ENCODE results near the gene CPXM1. TPM values are rescaled to one million over a fixed set of nuclear protein-coding genes. Genes with fewer than 3 reads are reported as not detected.
A peak's percentile ranks its signal among the peaks of the same experiment; 100 is the strongest.

Gene CPXM1
- polyA plus RNA-seq, 1 donor (not counting 4 experiments of a cell fraction or from before 2014, with no cell fraction given), result not detected

DNA sequence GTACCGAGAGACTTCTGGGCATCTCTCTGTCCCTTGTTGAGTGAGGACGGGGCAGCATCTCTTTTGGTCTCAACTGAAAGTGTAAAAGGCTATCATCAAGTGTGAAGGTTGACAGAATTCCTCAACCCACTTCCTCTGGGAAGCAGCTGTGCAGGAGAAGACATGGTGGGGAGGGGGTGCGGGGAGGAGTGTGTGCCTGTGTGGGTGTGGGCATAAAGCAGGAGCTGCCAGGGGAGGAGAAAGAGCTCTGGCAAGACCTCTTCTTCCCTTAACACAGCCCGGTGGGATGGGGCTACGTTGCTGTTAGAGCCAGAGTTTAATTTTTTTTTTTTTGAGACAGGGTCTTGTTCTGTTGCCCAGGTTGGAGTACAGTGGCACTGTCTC is 31.8 kb downstream of the CPXM1 start:
- Histone ChIP-seq H3K27ac (ENCODE audit: control insufficient read depth, insufficient read depth, low read length) (no peak overlapping the region), H3K4me2 (ENCODE audit: control insufficient read depth, extremely low read depth, insufficient read depth, low read depth, low read length) (no peak overlapping the region), H3K79me2 (ENCODE audit: control insufficient read depth, insufficient read depth, low read length) (no peaks in the 10 kb centered on the region), H3K9me1 (ENCODE audit: control insufficient read depth, extremely low read depth, insufficient read depth, low read length) (no peaks in the 10 kb centered on the region), H4K20me1 (ENCODE audit: control insufficient read depth, extremely low read depth, insufficient read depth, low read length) (peaks cover 6% of the 10 kb centered on the region), H3K36me3 (ENCODE audit: control insufficient read depth in 2 of 2, extremely low read depth in 1 of 2, insufficient read depth in 2 of 2, low read length in 2 of 2) (no peaks in the 10 kb centered on the region), H3K4me1 (ENCODE audit: control insufficient read depth, extremely low read depth, insufficient read depth, low read length) (peaks cover 8% of the 10 kb centered on the region), H3K9ac (ENCODE audit: control insufficient read depth, extremely low read depth, insufficient read depth, low read length) (no peak overlapping the region), H3K27me3 (ENCODE audit: control insufficient read depth, extremely low read depth, insufficient read depth, low read length) (peaks cover 37% of the 10 kb centered on the region), H3K9me3 (ENCODE audit: control insufficient read depth, low read depth, low read length) (no peaks in the 10 kb centered on the region), H3K4me3 (ENCODE audit: control insufficient read depth in 2 of 3, extremely low read depth in 1 of 3, insufficient read depth in 2 of 3, low read depth in 1 of 3, low read length in 3 of 3) (no peak overlapping the region), H2AFZ (ENCODE audit: control insufficient read depth, low read length) (no peak overlapping the region)
- dilution Hi-C loops (cut with MboI; ENCODE audit: extremely low pct_ligation_motif_present, low sequenced_read_pairs), result no loop called here
- FAIRE-seq, result no peak
- no peak for TF ChIP-seq EZH2 (IDR thresholded peaks at IDR 0.05; ENCODE audit: low read length)
- DNase-seq (ENCODE audit: low read depth, low spot score), result no peak

DNA sequence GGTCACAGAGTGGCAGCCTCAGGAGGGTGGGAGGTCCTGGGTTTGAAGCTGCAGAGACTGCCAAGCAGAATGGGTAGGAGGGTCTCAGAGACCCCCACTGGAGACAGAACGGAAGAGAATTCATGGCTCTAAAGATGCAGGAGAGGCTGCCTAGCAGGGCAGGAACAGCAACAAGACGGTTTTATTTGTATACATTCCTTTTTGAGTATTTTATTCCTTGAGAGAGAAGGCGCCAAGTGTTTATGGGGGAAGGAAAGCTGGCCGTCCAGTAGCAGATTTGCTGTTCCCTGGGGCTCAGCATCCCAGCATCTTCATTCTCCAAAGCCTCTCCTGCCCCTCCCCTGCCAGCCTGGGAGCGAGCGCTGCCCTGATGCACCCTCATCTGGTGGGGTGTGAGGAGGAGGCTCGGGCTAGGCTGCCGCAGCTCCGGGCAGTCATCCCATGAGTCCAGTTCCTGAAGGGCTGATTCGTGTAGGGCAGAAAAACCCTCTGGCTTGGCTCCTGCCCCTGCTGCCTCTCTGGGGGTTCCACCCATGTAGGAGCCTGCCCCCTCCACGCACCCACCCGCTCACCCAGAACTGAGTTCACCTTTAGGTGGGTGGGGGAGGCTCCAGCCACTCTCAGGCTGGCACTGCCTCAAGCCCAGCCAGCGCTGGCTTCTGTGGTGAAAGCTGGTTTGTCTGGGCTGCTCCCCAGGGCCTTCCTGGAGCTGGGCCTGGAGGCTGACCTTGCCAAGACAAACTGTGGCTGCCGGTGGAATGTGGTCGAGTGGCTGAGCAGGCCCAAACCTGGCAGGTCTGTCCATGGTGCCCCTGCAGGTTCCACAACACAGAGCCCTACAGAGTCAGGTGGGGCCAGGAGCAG is 32.4 kb downstream of the CPXM1 start:
- no peak for DNase-seq (ENCODE audit: low read depth, low spot score)
- H3K4me2 ChIP-seq (ENCODE audit: control insufficient read depth, extremely low read depth, insufficient read depth, low read depth, low read length), result peak overlapping the region; percentile 19
- FAIRE-seq, result no peak
- no peak overlapping the region for H3K9ac ChIP-seq (ENCODE audit: control insufficient read depth, extremely low read depth, insufficient read depth, low read length)
- dilution Hi-C loops (cut with MboI; ENCODE audit: extremely low pct_ligation_motif_present, low sequenced_read_pairs), result no loop called here
- no peaks in the 10 kb centered on the region for H3K9me1 ChIP-seq (ENCODE audit: control insufficient read depth, extremely low read depth, insufficient read depth, low read length)
- H3K36me3 ChIP-seq (ENCODE audit: control insufficient read depth in 2 of 2, extremely low read depth in 1 of 2, insufficient read depth in 2 of 2, low read length in 2 of 2), result no peaks in the 10 kb centered on the region
- no peak overlapping the region for H3K4me3 ChIP-seq (ENCODE audit: control insufficient read depth in 2 of 3, extremely low read depth in 1 of 3, insufficient read depth in 2 of 3, low read depth in 1 of 3, low read length in 3 of 3)
- H3K9me3 ChIP-seq (ENCODE audit: control insufficient read depth, low read depth, low read length), result no peaks in the 10 kb centered on the region
- H3K79me2 ChIP-seq (ENCODE audit: control insufficient read depth, insufficient read depth, low read length), result no peaks in the 10 kb centered on the region
- peaks cover 42% of the 10 kb centered on the region for H3K27me3 ChIP-seq (ENCODE audit: control insufficient read depth, extremely low read depth, insufficient read depth, low read length)
- H3K27ac ChIP-seq (ENCODE audit: control insufficient read depth, insufficient read depth, low read length), result no peak overlapping the region
- H3K4me1 ChIP-seq (ENCODE audit: control insufficient read depth, extremely low read depth, insufficient read depth, low read length), result peaks cover 8% of the 10 kb centered on the region
- no peak for TF ChIP-seq EZH2 (IDR thresholded peaks at IDR 0.05; ENCODE audit: low read length)
- TF ChIP-seq, protein P1, sequence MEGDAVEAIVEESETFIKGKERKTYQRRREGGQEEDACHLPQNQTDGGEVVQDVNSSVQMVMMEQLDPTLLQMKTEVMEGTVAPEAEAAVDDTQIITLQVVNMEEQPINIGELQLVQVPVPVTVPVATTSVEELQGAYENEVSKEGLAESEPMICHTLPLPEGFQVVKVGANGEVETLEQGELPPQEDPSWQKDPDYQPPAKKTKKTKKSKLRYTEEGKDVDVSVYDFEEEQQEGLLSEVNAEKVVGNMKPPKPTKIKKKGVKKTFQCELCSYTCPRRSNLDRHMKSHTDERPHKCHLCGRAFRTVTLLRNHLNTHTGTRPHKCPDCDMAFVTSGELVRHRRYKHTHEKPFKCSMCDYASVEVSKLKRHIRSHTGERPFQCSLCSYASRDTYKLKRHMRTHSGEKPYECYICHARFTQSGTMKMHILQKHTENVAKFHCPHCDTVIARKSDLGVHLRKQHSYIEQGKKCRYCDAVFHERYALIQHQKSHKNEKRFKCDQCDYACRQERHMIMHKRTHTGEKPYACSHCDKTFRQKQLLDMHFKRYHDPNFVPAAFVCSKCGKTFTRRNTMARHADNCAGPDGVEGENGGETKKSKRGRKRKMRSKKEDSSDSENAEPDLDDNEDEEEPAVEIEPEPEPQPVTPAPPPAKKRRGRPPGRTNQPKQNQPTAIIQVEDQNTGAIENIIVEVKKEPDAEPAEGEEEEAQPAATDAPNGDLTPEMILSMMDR (optimal IDR thresholded peaks at IDR 0.05 in 1 of 3, IDR thresholded peaks at IDR 0.05 in 1 of 3, conservative IDR thresholded peaks at IDR 0.05 in 1 of 3; ENCODE audit: extremely low read depth in 1 of 3, insufficient read depth in 2 of 3, low read length in 3 of 3), result no peak
- peaks cover 6% of the 10 kb centered on the region for H4K20me1 ChIP-seq (ENCODE audit: control insufficient read depth, extremely low read depth, insufficient read depth, low read length)
- no peak overlapping the region for H2AFZ ChIP-seq (ENCODE audit: control insufficient read depth, low read length)

Measured in keratinocyte (primary cell).